ENCODE measurements around the gene MCM8. TPM values are rescaled to one million over a fixed set of nuclear protein-coding genes. Genes with fewer than 3 reads are reported as not detected.

MCM8 gene
- total and polyA plus RNA-seq, 12 donors, result 1.8 to 12.6 (median 5.0) TPM

DNA sequence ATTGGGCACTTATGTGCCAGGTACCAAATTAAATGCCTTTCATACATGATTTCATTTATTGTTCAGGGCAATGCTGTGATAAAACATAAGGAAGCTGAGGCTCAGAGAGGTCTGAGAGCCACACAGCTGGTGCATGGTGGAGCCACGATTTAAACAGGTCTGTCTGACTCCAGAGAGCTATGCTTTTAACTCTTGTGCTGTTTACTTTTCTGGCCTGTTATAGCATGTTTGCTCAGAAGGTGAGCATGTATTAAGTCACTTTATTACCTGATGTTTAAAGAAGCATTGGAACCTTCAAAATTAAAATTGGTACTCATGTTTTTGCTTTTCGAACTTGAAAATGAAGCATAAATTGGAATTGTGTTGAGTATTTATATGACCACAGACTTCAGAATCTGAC, 26.8 kb downstream of the MCM8 start:
- Histone ChIP-seq H3K27ac (no peak overlapping the region), H3K4me3 (no peak overlapping the region), H3K27me3 (no peaks in the 10 kb centered on the region), H3K36me3 (replicated peaks in 1 of 2) (no peaks in the 10 kb centered on the region), H3K9me3 (replicated peaks in 1 of 3) (no peaks in the 10 kb centered on the region), H3K4me1 (replicated peaks in 1 of 2) (no peaks in the 10 kb centered on the region)
- WGBS, 4 donors, result 91 to 99% (median 96%) methylated on average over 2 of the region's 2 CpGs
- no peak for TF ChIP-seq POLR2A (IDR thresholded peaks at IDR 0.05)
- no peak for DNase-seq
- intact Hi-C loops (cut with DNase I), result no loop called here

DNA sequence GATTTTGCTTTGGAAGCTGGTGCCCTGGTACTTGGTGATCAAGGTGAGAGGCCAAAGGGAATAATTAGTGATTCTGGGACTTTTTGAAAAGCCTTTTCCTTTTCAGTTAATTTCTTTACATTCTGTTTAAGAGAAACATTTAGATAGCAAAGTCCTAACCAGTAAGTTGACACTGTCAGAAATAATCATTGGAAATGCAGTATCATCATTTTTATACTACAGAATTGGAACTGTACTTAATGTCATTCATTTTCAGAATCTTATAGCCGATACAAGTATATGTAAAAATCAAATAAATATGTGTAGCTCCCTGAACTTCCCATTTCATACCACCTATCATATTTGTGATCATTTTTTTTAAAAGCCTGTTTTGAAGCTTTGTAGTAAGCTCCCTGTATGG, 27.5 kb downstream of the MCM8 start:
- Histone ChIP-seq H3K27me3 (no peaks in the 10 kb centered on the region), H3K36me3 (replicated peaks in 1 of 2) (no peaks in the 10 kb centered on the region), H3K4me3 (no peak overlapping the region), H3K9me3 (replicated peaks in 1 of 3) (no peaks in the 10 kb centered on the region), H3K4me1 (replicated peaks in 1 of 2) (no peaks in the 10 kb centered on the region), H3K27ac (no peak overlapping the region)
- no peak for DNase-seq
- TF ChIP-seq, protein P1, sequence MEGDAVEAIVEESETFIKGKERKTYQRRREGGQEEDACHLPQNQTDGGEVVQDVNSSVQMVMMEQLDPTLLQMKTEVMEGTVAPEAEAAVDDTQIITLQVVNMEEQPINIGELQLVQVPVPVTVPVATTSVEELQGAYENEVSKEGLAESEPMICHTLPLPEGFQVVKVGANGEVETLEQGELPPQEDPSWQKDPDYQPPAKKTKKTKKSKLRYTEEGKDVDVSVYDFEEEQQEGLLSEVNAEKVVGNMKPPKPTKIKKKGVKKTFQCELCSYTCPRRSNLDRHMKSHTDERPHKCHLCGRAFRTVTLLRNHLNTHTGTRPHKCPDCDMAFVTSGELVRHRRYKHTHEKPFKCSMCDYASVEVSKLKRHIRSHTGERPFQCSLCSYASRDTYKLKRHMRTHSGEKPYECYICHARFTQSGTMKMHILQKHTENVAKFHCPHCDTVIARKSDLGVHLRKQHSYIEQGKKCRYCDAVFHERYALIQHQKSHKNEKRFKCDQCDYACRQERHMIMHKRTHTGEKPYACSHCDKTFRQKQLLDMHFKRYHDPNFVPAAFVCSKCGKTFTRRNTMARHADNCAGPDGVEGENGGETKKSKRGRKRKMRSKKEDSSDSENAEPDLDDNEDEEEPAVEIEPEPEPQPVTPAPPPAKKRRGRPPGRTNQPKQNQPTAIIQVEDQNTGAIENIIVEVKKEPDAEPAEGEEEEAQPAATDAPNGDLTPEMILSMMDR (IDR thresholded peaks at IDR 0.05), result no peak
- TF ChIP-seq POLR2A (IDR thresholded peaks at IDR 0.05), result no peak
- WGBS, 4 donors, result 94 to 100% (median 98%) methylated on average over 1 of the region's 1 CpG
- intact Hi-C loops (cut with DNase I), result no loop called here

DNA sequence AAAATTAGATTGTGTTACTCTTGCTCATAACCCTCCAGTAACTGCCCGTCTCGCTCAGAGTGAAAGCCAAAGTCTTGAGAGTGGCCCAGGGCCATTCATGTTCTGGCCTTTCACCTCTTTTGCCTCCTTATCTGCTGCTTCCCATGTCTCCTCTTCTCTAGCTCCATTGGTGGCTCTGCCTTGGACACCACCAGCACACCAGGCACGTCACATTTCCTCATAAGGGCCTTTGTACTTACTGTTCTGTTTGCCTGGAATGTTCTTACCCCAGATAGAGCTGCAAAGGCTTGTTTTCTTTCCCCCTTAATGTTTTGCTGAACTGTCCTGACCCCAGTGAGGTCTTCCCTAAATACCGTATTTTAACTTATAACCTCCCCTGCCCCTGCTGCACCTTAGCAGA, 29.3 kb downstream of the MCM8 start:
- no peaks in the 10 kb centered on the region for H3K36me3 ChIP-seq (replicated peaks in 1 of 2)
- H3K4me1 ChIP-seq (replicated peaks in 1 of 2), result no peaks in the 10 kb centered on the region
- no peak overlapping the region for H3K4me3 ChIP-seq
- H3K27ac ChIP-seq, result no peak overlapping the region
- WGBS, 4 donors, result 94 to 99% (median 98%) methylated on average over 4 of the region's 4 CpGs
- no peaks in the 10 kb centered on the region for H3K27me3 ChIP-seq
- intact Hi-C loops (cut with DNase I), result no loop called here
- TF ChIP-seq, protein P1 (IDR thresholded peaks at IDR 0.05), result no peak
- H3K9me3 ChIP-seq (replicated peaks in 1 of 3), result no peaks in the 10 kb centered on the region
- DNase-seq, result no peak

DNA sequence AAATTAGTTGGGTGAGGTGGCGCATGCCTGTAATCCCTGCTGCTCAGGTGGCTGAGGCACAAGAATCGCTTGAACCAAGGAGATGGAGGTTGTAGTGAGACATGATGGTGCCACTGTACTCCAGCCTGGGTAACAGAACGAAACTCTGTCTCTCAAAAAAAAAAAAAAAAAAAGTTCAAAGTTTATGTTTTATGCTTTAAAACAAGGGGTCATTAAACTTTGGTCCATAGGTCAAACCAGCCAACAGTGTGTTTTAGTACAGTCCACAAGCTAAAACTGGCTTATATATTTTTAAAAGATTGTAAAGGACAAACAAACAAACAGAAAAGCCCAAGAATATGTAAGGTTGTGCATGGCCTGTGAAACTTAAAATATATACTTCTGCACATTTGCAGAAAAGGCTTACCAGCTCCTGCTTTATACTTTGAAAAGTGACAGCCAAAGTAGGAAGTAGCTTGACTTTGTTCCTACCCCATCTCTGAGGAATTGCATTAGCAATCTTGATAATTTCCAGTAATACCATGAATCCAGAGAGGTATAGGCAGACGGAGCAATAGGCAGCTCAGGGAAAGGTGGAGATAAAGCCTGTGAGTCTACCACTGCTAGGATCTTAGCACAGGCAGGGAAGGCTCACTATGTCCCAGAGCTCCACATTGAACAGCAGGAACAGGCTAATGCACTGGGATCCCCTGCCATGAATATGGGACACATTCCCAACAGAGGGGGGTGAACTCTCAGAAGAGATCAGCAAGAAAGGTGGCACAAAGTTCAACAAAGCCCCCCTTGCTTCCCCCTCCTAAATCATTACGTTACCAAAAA, 30.5 kb downstream of the MCM8 start:
- Histone ChIP-seq H3K9me3 (replicated peaks in 1 of 3) (no peaks in the 10 kb centered on the region), H3K27me3 (no peaks in the 10 kb centered on the region), H3K36me3 (replicated peaks in 1 of 2) (no peaks in the 10 kb centered on the region), H3K4me1 (replicated peaks in 1 of 2) (no peaks in the 10 kb centered on the region), H3K4me3 (no peak overlapping the region), H3K27ac (no peak overlapping the region)
- WGBS, 4 donors, result 76 to 89% (median 79%) methylated on average over 5 of the region's 5 CpGs
- no peak for TF ChIP-seq POLR2A (IDR thresholded peaks at IDR 0.05)
- TF ChIP-seq, protein P1 (IDR thresholded peaks at IDR 0.05), result no peak
- intact Hi-C loops (cut with DNase I), result no loop called here
- no peak for DNase-seq

DNA sequence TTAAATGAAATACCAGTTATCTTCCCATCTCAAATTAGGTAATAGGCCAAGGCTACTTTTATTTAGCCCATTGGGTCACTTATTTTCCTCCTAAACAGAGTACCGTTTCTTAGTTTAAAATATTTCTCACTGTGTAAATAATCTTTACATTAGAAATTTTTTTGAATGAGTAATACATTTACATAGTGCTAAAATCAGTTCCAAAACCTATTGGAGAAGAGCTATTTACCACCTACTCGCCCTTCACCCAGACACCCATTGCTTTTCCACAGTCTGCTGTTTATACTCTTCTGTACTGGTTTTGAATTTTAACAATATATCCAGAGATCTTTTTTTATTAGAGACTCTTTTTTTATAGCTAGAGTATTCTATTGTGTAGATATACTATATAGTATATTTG, 36.9 kb downstream of the MCM8 start:
- H3K36me3 ChIP-seq (replicated peaks in 1 of 2), result no peaks in the 10 kb centered on the region

More for the DNA sequence above, 36.9 kb downstream of the MCM8 start:
- Histone ChIP-seq H3K4me3 (no peak overlapping the region), H3K9me3 (replicated peaks in 1 of 3) (no peaks in the 10 kb centered on the region), H3K27ac (no peak overlapping the region), H3K27me3 (no peaks in the 10 kb centered on the region), H3K4me1 (replicated peaks in 1 of 2) (peaks cover 3 to 10% of the 10 kb centered on the region in 2 donors)
- DNase-seq, result no peak
- intact Hi-C loops (cut with DNase I), result no loop called here
- 86 to 96% (median 92%) methylated on average over 2 of the region's 2 CpGs for WGBS, 4 donors
- no peak for TF ChIP-seq POLR2A (IDR thresholded peaks at IDR 0.05)
- TF ChIP-seq, protein P1 (IDR thresholded peaks at IDR 0.05), result no peak
